Activated CD4-positive, alpha-beta T cell treated with anti-CD3 and anti-CD28 coated beads, Interleukin-2, amount 10 ng/mL, durations not matched to agents 24 days and 14 days (primary cell): Measurements from ENCODE around the gene NYAP1. TPM values are rescaled to one million over a fixed set of nuclear protein-coding genes. Genes with fewer than 3 reads are reported as not detected.
"Not testable (repeated sequence)": the region's sequence is repeated elsewhere in the genome, so short reads cannot be mapped to it uniquely, and the experiment has no call there.

Experiments
- DNase-seq: peaks from one replicate; pipeline ENCODE4 v3.0.0; 2022
- H3K27ac Mint-ChIP-seq: one replicate; pipeline ENCODE4 v1.8.0; 2022; ENCODE audit warnings: mild to moderate bottlenecking, mixed read lengths
- H3K27me3 Mint-ChIP-seq: one replicate; pipeline ENCODE4 v1.8.0; 2022; ENCODE audit warnings: mixed read lengths
- H3K36me3 Mint-ChIP-seq: one replicate; pipeline ENCODE4 v1.8.0; 2022; ENCODE audit warnings: low read depth, mild to moderate bottlenecking, mixed read lengths
- H3K4me1 Mint-ChIP-seq: one replicate; pipeline ENCODE4 v1.8.0; 2021; ENCODE audit warnings: mixed read lengths
- H3K4me3 Mint-ChIP-seq: one replicate; pipeline ENCODE4 v1.8.0; 2022; ENCODE audit warnings: mild to moderate bottlenecking, moderate library complexity, mixed read lengths
- H3K9me3 Mint-ChIP-seq: one replicate; pipeline ENCODE4 v1.8.0; 2021; ENCODE audit warnings: mixed read lengths
- intact Hi-C: fragments of 100-400 bp; cut with micrococcal nuclease; formaldehyde crosslinking; loops from one replicate; pipeline ENCODE4 v1.15.1; 2023
- total RNA-seq: library from RNA; stranded (reverse); gene quantifications from 2 replicates; pipeline ENCODE4 v1.2.3, GENCODE V29; 2022

The NYAP1 gene
- total RNA-seq = 0.17 and 0.49 TPM in 2 replicates

DNA sequence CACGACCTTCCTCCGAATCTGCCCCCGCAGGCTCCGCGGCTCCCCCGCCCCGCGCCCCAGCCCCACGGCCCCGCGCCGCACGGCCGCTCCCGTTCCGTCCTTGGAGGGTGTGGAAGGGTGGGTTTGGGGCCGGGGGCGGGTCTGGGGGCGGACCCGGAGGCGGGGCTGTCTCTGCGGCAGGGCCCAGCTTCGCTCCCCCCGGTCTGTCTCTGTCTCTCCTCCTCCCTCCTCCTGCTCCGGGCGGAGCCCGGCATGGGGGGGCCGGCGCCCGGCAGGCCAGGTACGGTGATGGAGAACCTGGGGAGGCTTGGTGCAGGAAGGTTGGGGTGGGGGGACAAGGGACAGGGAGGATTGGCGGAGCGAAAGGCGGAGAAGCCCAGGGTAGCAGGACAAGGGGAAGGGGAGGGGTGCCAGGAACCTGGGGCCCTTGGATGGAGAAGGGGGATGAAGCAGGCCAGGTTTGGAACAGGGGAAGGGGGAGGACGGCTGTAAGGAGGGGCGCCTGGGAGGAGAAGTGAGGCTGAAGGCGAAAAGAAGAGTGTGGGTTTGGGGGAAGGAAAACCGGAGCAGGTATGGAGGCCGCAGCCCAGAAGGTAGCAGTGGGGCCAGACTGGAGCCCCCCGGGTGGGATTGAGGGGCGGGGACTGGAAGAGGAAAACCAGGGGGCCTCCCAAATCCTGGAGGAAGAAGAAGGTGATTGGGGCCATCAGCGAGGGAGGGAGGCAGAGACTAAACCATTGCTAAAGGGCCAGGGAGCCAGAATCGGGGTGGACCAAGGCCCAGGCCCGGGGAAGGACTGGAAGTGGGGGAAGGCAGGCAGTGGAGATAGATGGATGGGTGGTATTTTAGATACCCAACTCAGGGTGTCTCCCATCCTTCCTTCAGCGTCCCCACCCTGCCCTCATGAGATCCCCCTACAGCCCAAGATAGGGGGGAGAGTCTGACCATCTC, at the start of gene NYAP1:
NYAP1 (plus strand) TSS at position 206 of the 951 bp plus-strand sequence. CDS start 1,385 bp downstream, outside the sequence.
- DNase-seq = no peak
- peaks cover under 1% of the 10 kb centered on the region for H3K36me3 Mint-ChIP-seq
- H3K9me3 Mint-ChIP-seq = no peaks in the 10 kb centered on the region
- intact Hi-C loops = loop anchor here (1.0 kb wide), 1 partner anchor 15 kb away; no protein-coding TSS in a partner anchor
- peak within 1 kb of the TSS; percentile 87 for H3K4me3 Mint-ChIP-seq
- H3K27ac Mint-ChIP-seq = peak within 1 kb of the TSS; percentile 58
- H3K4me1 Mint-ChIP-seq = peaks cover 14% of the 10 kb centered on the region
- peaks cover 2% of the 10 kb centered on the region for H3K27me3 Mint-ChIP-seq

- Mint-ChIP-seq H3K36me3 (peaks cover 50% of the 10 kb centered on the region), H3K9me3 (no peaks in the 10 kb centered on the region), H3K4me1 (peaks cover 45% of the 10 kb centered on the region), H3K27ac (peak overlapping the region; percentile 89), H3K27me3 (peaks cover under 1% of the 10 kb centered on the region), H3K4me3 (peak overlapping the region; percentile 90)
- DNase-seq = no peak
- intact Hi-C loops = loop anchor here (10.0 kb wide), 1 partner anchor 440 kb away; the partner anchor contains the start of gene SRRT
Observed at GRCh38 chr7:100434297-100435144, 49.2 kb upstream of the NYAP1 start.

DNA sequence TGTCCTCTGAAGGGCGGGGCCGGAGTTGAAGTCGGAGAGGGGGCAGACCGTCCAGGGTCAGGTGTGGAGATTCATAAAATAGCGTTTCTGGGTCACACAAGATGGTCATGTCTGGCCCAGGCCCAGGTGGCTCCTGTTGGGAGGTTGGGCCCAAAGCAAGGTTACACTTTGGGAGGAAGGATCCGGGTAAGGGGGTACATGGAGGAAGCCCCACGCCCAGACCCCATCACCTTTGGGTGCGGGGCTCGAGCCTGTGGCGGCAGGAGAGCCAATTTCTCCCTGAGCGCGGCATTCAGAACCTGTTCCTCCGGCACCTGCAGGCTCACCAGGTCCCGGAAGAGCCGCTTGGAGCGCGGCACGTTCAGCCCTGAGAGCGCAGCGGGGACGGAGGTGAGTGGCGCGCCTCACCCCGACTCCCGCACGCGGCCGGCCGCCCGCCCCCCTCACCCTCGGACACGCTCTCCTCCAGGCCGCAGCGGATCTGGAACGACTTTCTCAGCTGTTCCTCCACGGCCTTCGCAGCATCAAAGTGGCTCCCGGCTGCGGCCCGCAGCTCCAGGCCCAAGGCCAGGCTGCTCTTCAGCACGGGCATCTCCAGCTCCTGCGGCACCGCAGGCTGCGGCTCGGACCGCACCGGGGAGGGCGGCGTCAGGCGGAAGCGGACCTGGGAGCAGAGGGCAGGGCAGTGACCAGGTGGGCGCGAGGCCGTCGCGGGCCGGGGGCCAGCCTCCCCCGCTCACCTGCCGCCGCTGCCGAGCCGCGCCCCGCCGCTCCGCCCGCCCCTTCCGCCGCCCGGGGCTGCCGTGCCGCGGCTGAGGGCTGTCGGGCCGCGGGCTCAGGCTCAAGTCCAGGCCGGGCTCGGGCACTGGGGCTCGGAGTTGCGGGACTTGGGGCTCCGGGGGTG, 48.1 kb upstream of the NYAP1 start:
- H3K36me3 Mint-ChIP-seq = peaks cover 44% of the 10 kb centered on the region
- H3K4me3 Mint-ChIP-seq = peak overlapping the region; percentile 90
- H3K27ac Mint-ChIP-seq = peak overlapping the region; percentile 89
- H3K4me1 Mint-ChIP-seq = peaks cover 41% of the 10 kb centered on the region
- peak; percentile 85 for DNase-seq
- H3K9me3 Mint-ChIP-seq = no peaks in the 10 kb centered on the region
- intact Hi-C loops = loop anchor here (1.0 to 10.0 kb wide), 3 partner anchors 7 to 439 kb away; partner anchors contain the start of genes FBXO24, LRCH4, SRRT and ZCWPW1
- no peaks in the 10 kb centered on the region for H3K27me3 Mint-ChIP-seq

GRCh38 chr7:100437150-100438100, 46.3 kb upstream of the NYAP1 start:
- H3K9me3 Mint-ChIP-seq = no peaks in the 10 kb centered on the region
- H3K36me3 Mint-ChIP-seq = peaks cover 35% of the 10 kb centered on the region
- DNase-seq = no peak
- H3K4me3 Mint-ChIP-seq = peak overlapping the region; percentile 86
- H3K4me1 Mint-ChIP-seq = peaks cover 31% of the 10 kb centered on the region
- H3K27ac Mint-ChIP-seq = peak overlapping the region; percentile 8
- intact Hi-C loops = loop anchor here (10.0 kb wide), 1 partner anchor 437 kb away; the partner anchor contains the start of gene SRRT
- no peaks in the 10 kb centered on the region for H3K27me3 Mint-ChIP-seq

GRCh38 chr7:100438172-100438571, 45.6 kb upstream of the NYAP1 start:
- Mint-ChIP-seq H3K27ac (no peak overlapping the region), H3K36me3 (peaks cover 27% of the 10 kb centered on the region), H3K4me1 (peaks cover 26% of the 10 kb centered on the region), H3K9me3 (no peaks in the 10 kb centered on the region), H3K27me3 (no peaks in the 10 kb centered on the region), H3K4me3 (no peak overlapping the region)
- no peak for DNase-seq
- intact Hi-C loops = loop anchor here (10.0 kb wide), 1 partner anchor 437 kb away; the partner anchor contains the start of gene SRRT

- Mint-ChIP-seq H3K36me3 (peaks cover 22% of the 10 kb centered on the region), H3K4me1 (peaks cover 22% of the 10 kb centered on the region)
- H3K4me3 Mint-ChIP-seq, H3K27me3 Mint-ChIP-seq, H3K27ac Mint-ChIP-seq, DNase-seq, H3K9me3 Mint-ChIP-seq: not testable (repeated sequence)
- intact Hi-C loops = loop anchor here (10.0 kb wide), 1 partner anchor 436 kb away; the partner anchor contains the start of gene SRRT
Observed at GRCh38 chr7:100438731-100439130, 45.0 kb upstream of the NYAP1 start.

DNA sequence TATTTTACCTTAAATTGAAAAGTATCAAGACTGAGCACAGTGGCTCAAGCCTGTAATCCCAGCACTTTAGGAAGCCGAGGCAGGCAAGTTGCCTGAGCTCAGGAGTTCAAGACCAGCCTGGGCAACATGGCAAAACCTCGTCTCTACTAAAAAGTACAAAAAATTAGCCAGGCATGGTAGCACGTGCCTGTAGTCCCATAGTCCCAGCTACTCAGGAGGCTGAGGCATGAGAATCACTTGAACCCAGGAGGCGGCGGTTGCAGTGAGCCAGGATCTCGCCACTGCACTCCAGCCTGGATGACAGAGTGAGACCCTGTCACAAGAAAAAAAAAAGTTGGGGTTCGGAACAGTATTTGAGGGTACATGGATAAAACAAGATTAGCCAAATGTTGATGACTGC, 44.5 kb upstream of the NYAP1 start:
- not testable (repeated sequence) for H3K27ac Mint-ChIP-seq, H3K9me3 Mint-ChIP-seq, H3K27me3 Mint-ChIP-seq, H3K4me3 Mint-ChIP-seq, DNase-seq
- peaks cover 18% of the 10 kb centered on the region for H3K4me1 Mint-ChIP-seq
- peaks cover 17% of the 10 kb centered on the region for H3K36me3 Mint-ChIP-seq
- intact Hi-C loops = loop anchor here (10.0 kb wide), 1 partner anchor 436 kb away; the partner anchor contains the start of gene SRRT

DNA sequence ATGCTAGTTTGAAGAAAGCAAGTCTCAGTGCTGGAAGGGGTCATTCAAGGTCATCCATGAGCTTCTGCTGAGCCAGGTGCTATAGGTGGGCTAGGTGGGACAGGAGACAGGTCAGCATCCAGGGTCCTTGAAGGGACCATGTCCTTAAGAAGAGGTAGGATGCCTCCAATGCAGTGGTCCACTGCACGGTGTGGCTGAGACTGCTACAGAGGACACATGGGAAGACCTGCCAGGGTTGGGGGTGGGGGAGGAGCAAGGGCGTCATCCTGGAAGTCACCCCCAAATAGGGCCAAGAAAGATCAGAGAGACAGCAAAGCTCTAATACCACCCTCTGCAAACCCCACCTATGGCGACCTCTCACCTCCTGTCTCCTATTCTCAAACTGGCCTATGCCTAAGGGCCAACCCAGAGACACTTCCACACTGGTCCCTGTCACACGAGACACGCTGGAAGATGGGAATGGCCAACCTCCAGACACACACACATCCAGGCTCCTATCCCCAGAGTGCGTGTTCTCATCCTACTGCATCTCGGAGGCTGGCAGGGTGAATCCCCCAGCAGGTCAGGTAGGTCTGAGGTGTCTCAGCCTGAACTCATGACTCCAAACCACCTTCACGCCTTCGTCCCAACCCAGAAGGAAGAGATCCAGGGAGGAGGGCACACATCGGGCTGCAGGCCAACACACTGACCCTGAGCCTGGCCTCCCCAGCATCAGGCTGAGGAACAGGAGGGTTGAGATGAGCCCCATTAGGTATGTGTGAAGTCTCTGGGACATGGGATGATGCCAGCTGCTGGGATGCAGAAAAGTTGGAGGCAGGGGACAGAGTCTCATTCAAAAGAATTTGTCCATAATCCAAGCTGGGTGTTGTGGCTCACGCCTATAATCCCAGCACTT, 41.8 kb upstream of the NYAP1 start:
- Mint-ChIP-seq H3K4me1 (peaks cover 21% of the 10 kb centered on the region), H3K27me3 (no peaks in the 10 kb centered on the region), H3K4me3 (no peak overlapping the region), H3K36me3 (no peaks in the 10 kb centered on the region), H3K27ac (peak overlapping the region; percentile 13), H3K9me3 (no peaks in the 10 kb centered on the region)
- intact Hi-C loops = no loop called here
- no peak for DNase-seq

DNA sequence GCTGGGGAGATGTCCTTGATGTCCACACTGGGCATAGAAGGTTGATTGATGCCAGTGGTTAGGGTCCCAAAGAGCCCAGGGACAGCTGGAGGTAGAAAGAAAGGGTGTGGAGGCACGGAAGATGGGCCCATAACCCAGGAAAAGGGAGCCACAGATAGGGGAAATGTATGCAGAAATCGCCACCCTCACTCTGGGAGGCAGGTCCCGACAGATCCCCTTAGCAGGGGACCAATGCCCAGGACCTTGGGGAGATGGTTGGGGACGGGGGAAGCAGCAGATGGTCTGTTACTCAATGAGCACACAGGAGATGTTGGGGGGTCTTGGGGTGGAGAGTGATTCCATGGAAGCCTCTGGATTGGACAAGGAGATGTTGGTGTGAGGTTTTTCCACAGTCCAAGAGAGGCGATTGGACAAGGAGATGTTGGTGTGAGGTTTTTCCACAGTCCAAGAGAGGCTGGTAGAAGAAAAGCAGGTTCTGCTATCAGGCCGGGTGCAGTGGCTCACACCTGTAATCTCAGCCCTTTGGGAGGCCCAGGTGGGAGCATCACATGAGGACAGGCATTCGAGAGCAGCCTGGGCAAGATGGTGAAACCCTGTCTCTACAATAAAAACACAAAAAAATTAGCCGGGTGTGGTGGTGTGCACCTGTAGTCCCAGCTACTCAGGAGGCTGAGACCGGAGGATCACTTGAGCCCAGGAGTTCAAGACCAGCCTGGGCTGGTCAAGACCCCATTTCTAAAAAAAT, 40.5 kb upstream of the NYAP1 start:
- Mint-ChIP-seq H3K9me3 (no peaks in the 10 kb centered on the region), H3K27ac (peak overlapping the region; percentile 67), H3K4me1 (peaks cover 21% of the 10 kb centered on the region), H3K27me3 (no peaks in the 10 kb centered on the region), H3K4me3 (no peak overlapping the region), H3K36me3 (no peaks in the 10 kb centered on the region)
- DNase-seq = no peak
- intact Hi-C loops = no loop called here

DNA sequence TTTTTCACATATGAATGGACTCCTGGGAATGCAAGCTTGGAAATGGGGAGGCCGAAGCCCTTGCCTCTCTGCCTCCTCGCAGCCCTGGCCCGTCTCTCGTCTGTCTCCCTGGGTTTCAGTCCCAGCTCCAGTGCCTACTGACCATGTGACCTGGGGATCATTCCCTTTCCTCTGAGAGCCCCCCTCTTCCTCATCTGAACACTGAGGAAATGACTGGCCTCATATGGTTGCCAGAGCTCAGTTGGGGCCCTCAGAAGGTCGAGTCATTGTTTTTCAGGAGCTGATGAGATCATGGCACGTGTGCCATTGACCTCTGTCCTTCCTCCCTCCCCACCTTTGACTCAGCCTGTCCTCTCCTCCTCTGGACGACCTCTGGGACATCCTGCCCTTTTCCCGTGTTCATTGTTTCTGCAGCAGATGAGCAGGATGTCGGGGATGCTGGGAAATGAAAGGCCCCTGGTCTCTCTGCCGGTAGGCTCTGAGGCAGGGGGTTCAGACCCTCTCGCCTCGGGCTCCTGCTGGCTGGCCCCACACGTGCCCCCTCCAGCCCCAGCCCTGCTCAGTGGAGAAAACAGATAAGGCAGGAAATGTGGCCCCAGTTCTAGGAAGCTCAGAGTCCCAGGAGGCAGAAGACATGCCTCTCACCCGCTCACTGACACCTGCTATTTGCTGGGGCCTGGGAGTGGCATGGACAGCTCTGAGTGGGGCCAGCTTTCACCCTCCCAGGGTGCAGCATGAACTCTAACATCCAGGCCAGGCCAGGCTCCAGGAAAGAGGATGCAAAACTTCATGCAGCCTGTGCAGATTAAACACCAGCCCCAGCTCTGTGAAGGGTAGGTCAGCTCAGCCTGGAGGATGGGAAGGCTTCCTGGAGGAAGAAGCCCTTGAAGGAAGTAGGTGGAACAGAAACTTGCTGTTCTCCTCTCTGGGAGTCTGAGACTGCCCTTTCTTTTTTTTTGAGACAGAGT, 39.1 kb upstream of the NYAP1 start:
- H3K27ac Mint-ChIP-seq = peak overlapping the region; percentile 88
- H3K4me1 Mint-ChIP-seq = peaks cover 21% of the 10 kb centered on the region
- DNase-seq = peak; percentile 64
- no peaks in the 10 kb centered on the region for H3K27me3 Mint-ChIP-seq
- peak overlapping the region; percentile 8 for H3K4me3 Mint-ChIP-seq
- intact Hi-C loops = no loop called here
- H3K36me3 Mint-ChIP-seq = no peaks in the 10 kb centered on the region
- H3K9me3 Mint-ChIP-seq = no peaks in the 10 kb centered on the region
